Measurements from ENCODE around the gene DNASE1L2. TPM values are rescaled to one million over a fixed set of nuclear protein-coding genes. Genes with fewer than 3 reads are reported as not detected.

The DNASE1L2 gene
- total and polyA plus RNA-seq, 2 of the 8 experiments (the other 6 are each of a cell fraction or from before 2014, with no cell fraction given): 0.35 to 0.97 TPM

DNA sequence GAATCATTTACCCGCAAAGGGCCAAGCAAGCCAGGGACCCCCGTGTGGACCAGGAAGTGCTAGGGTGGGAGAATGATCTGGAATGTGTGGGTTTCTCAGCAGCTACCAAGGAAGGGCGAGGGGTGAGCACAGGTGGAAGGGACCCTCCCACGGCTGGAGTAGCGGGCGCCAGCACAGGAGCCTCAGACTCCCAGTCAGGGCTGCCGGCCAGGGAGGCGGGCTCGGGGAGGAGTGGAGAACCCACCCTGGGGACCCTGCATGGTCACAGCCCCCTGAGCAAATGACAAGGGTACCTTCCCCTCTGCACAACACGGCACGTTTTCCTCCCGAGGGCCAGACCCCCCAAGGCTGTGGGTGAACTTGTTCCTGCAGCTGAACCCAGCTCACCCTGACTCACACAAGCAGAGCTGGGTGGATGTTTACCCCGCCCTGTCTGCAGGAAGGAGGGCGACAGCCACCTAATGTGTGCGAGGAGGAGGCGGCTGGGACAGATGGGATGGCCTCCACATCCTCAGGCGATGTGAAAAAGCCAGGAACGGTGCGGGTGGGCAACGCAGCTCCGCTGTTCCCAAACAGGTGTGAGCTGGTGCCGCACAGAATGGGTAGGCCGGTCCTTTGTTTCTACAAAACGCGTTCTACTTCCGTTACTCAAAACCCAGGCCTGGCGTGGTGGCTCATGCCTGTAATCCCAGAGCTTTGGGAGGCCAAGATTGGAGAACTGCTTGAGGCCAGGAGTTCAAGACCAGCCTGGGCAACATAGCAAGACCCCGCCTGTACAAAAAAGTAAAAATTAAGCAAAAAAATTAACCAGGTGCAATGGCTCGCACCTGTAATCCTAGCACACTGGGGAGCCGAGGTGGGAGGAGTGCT, 8.9 kb downstream of the DNASE1L2 start:
- no peak overlapping the region for H4K5ac ChIP-seq (ENCODE audit: insufficient read length, low read depth, low read length)
- no peak overlapping the region for H3K4me2 ChIP-seq (ENCODE audit: insufficient read depth in 1 of 2, low read depth in 2 of 2, low read length in 2 of 2)
- H2BK15ac ChIP-seq (ENCODE audit: low read length): no peak overlapping the region
- no peak overlapping the region for H3K4ac ChIP-seq (replicated peaks; ENCODE audit: insufficient read length, low read depth, low read length)
- H4K8ac ChIP-seq (ENCODE audit: extremely low read depth, insufficient read depth, low read length): no peak overlapping the region
- H3K18ac ChIP-seq (ENCODE audit: extremely low read depth, low read length): no peak overlapping the region
- ChIA-PET POLR2A (ENCODE audit: partially characterized antibody) (interaction anchor here (0.9 to 1.9 kb wide), 5 partner anchors 8 to 222 kb away, joined by 3 to 5 read pairs (median 3); partner anchors contain the start of gene TRAF7), CTCF (ENCODE audit: partially characterized antibody) (interaction anchor here (0.5 to 2.1 kb wide), 5 partner anchors 10 to 256 kb away, joined by 3 to 9 read pairs (median 4); partner anchors contain the start of gene DNASE1L2)
- no peaks in the 10 kb centered on the region for H3K27me3 ChIP-seq (replicated peaks in 1 of 4; ENCODE audit: control insufficient read depth in 3 of 4, extremely low read depth in 1 of 4, insufficient read depth in 3 of 4, low read length in 3 of 4)
- no peak overlapping the region for H4K91ac ChIP-seq (replicated peaks; ENCODE audit: insufficient read length, low read length)
- no peak overlapping the region for H3K14ac ChIP-seq (ENCODE audit: insufficient read length)
- no peaks in the 10 kb centered on the region for H3K9me3 ChIP-seq (ENCODE audit: insufficient read depth in 2 of 2, low read depth in 1 of 2, low read length in 1 of 2)
- H3K56ac ChIP-seq (replicated peaks; ENCODE audit: insufficient read length, low read depth, low read length): no peak overlapping the region
- no peak overlapping the region for H2AFZ ChIP-seq (ENCODE audit: low read length)
- peaks cover 18 to 45% (median 30%) of the 10 kb centered on the region in 4 experiments for H3K36me3 ChIP-seq (ENCODE audit: control insufficient read depth in 2 of 4, insufficient read depth in 4 of 4, low read length in 3 of 4)
- peaks cover under 1% of the 10 kb centered on the region; the same call in 1 of the 2 replicates for H3K23me2 ChIP-seq (ENCODE audit: low read depth, low read length)
- 97% methylated on average over 28 of the region's 30 CpGs; no CpG with 5 or more reads in 1 of the 2 experiments for WGBS, 2 experiments (ENCODE audit: extremely low coverage in 1 of 2, insufficient coverage in 1 of 2, insufficient read length in 1 of 2, insufficient replicate concordance in 2 of 2, low coverage in 1 of 2, low lambda C conversion rate in 2 of 2, missing lambda C conversion rate in 1 of 2)
- DNase-seq (ENCODE audit: low read depth in 1 of 2, low spot score in 2 of 2): no peak
- H3K27ac ChIP-seq (ENCODE audit: low read depth, low read length): no peak overlapping the region
- H2BK20ac ChIP-seq (ENCODE audit: low read length): no peak overlapping the region
- peaks cover 0 to 14% of the 10 kb centered on the region in 2 experiments; a peak in 2 of 4 replicates for H3K79me2 ChIP-seq (ENCODE audit: control insufficient read depth in 1 of 2, insufficient read depth in 2 of 2, low read length in 2 of 2)
- TF ChIP-seq SIN3A (conservative IDR thresholded peaks at IDR 0.05 in 1 of 2, IDR thresholded peaks at IDR 0.05 in 1 of 2; ENCODE audit: low read depth in 1 of 2, low read length in 2 of 2) (no peak), SIRT6 (IDR thresholded peaks at IDR 0.05; ENCODE audit: low read length) (no peak), RNF2 (IDR thresholded peaks at IDR 0.05; ENCODE audit: borderline replicate concordance, low read depth, low read length, missing control alignments, poor library complexity, severe bottlenecking) (no peak), TAF7 (optimal IDR thresholded peaks at IDR 0.05; ENCODE audit: borderline replicate concordance, low read depth, low read length) (no peak), ASH2L (IDR thresholded peaks at IDR 0.05; ENCODE audit: low read length) (no peak)
- no peak overlapping the region for H3K9ac ChIP-seq (replicated peaks in 1 of 4; ENCODE audit: extremely low read depth in 1 of 4, low read depth in 3 of 4, low read length in 3 of 4)
- no peak for FAIRE-seq
- H4K20me1 ChIP-seq (replicated peaks in 1 of 2; ENCODE audit: control insufficient read depth in 1 of 2, insufficient read depth in 2 of 2, low read length in 2 of 2): peaks cover 4 to 19% of the 10 kb centered on the region in 2 experiments
- H2BK12ac ChIP-seq (ENCODE audit: low read depth, low read length): no peak overlapping the region
- no peak overlapping the region for H2BK5ac ChIP-seq (ENCODE audit: low read depth, low read length)
- H3K4me1 ChIP-seq (replicated peaks in 1 of 4; ENCODE audit: control insufficient read depth in 3 of 4, insufficient read depth in 4 of 4, low read length in 3 of 4): peaks cover 0 to 2% (median 0%) of the 10 kb centered on the region in 4 experiments; a peak in 3 of 7 replicates
- no peak overlapping the region for H2AK5ac ChIP-seq (ENCODE audit: low read depth, low read length)
- H3K23ac ChIP-seq (ENCODE audit: insufficient read length): no peak overlapping the region
- H2BK120ac ChIP-seq (replicated peaks; ENCODE audit: low read depth, low read length): no peak overlapping the region
- H3K4me3 ChIP-seq (ENCODE audit: extremely low read depth in 1 of 4, insufficient read depth in 2 of 4, low read depth in 3 of 4, low read length in 4 of 4): no peak overlapping the region
- H3K79me1 ChIP-seq (ENCODE audit: low read depth, low read length): peaks cover under 1% of the 10 kb centered on the region

Data from H1 (cell line).